ENCODE results near the gene C11orf87. TPM values are rescaled to one million over a fixed set of nuclear protein-coding genes. Genes with fewer than 3 reads are reported as not detected.

C11orf87 gene
- total and polyA plus RNA-seq, 2 of the 13 experiments (the other 11 are each of a cell fraction or from before 2014, with no cell fraction given), result not detected

DNA sequence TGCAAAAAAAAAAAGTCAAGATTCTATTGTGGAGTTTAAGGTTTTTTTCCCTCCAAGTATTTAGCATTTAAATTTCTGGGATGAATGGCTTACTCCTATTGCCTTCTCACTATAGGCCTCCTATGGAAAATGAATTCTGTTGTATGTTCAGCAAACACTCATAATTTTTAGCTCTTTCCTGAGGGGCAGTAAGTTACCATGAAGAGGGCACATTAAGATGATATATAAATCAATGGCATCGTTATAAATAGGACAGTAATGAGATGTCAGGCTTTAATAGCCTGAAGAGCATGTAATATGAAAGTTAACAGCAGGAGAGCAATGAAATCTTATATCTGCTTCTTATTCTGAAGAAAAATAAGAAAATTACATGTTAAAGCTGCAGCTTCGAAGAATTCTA, 32.9 kb downstream of the C11orf87 start:
- CTCF ChIA-PET (ENCODE audit: low intra/inter-chr PET ratio, low total read pairs), result no interaction called here
- no peaks in the 10 kb centered on the region for H3K79me2 ChIP-seq (ENCODE audit: insufficient read depth, low read length)
- H3K36me3 ChIP-seq (replicated peaks in 1 of 2; ENCODE audit: control insufficient read depth in 1 of 2, insufficient read depth in 2 of 2, low read length in 2 of 2), result no peaks in the 10 kb centered on the region
- DNase-seq (ENCODE audit: low spot score) (no peak), FAIRE-seq (no peak), ATAC-seq (no peak)
- POLR2A ChIA-PET, result no interaction called here
- intact Hi-C loops (cut with micrococcal nuclease; ENCODE audit: unreplicated experiment), result no loop called here
- no TSS peak for BruUV-seq (replicated peaks)
- no peaks in the 10 kb centered on the region for H3K27me3 ChIP-seq (ENCODE audit: control insufficient read depth in 1 of 2, insufficient read depth in 2 of 2, low read length in 2 of 2)
- no peak overlapping the region for H3K9ac ChIP-seq (ENCODE audit: insufficient read depth, low read depth, low read length)
- H3K9me3 ChIP-seq (ENCODE audit: low read length), result no peaks in the 10 kb centered on the region
- H4K20me1 ChIP-seq (ENCODE audit: insufficient read depth, low read length), result no peaks in the 10 kb centered on the region
- no peak overlapping the region for H3K4me3 ChIP-seq (replicated peaks in 1 of 3; ENCODE audit: insufficient read depth in 1 of 3, low read depth in 2 of 3, low read length in 3 of 3)
- no peak overlapping the region for H2AFZ ChIP-seq (ENCODE audit: low read length)
- WGBS (ENCODE audit: low lambda C conversion rate), result 4% methylated on average over 2 of the region's 2 CpGs
- H3K4me1 ChIP-seq (ENCODE audit: insufficient read depth, low read length), result no peaks in the 10 kb centered on the region
- no peak overlapping the region for H3K4me2 ChIP-seq (ENCODE audit: low read depth, low read length)
- in situ Hi-C loops (cut with HindIII; ENCODE audit: extremely low pct_ligation_motif_present, low pct_unique_long_range_greater_than_20kb), result no loop called here
- no peak overlapping the region for H3K27ac ChIP-seq (ENCODE audit: extremely low read length, insufficient read depth, low read length)
- TF ChIP-seq, protein P1, sequence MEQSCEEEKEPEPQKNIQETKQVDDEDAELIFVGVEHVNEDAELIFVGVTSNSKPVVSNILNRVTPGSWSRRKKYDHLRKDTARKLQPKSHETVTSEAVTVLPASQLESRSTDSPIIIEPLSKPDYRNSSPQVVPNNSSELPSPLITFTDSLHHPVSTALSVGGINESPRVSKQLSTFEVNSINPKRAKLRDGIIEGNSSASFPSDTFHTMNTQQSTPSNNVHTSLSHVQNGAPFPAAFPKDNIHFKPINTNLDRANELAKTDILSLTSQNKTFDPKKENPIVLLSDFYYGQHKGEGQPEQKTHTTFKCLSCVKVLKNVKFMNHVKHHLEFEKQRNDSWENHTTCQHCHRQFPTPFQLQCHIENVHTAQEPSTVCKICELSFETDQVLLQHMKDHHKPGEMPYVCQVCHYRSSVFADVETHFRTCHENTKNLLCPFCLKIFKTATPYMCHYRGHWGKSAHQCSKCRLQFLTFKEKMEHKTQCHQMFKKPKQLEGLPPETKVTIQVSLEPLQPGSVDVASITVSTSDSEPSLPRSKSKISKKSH (CRISPR knock-in tag; IDR thresholded peaks at IDR 0.05; ENCODE audit: borderline replicate concordance), result no peak
- TF ChIP-seq ZNF607 (CRISPR knock-in tag; IDR thresholded peaks at IDR 0.05; ENCODE audit: borderline replicate concordance) (no peak), SRY (CRISPR knock-in tag; IDR thresholded peaks at IDR 0.05) (no peak)
- TF ChIP-seq, protein P2, sequence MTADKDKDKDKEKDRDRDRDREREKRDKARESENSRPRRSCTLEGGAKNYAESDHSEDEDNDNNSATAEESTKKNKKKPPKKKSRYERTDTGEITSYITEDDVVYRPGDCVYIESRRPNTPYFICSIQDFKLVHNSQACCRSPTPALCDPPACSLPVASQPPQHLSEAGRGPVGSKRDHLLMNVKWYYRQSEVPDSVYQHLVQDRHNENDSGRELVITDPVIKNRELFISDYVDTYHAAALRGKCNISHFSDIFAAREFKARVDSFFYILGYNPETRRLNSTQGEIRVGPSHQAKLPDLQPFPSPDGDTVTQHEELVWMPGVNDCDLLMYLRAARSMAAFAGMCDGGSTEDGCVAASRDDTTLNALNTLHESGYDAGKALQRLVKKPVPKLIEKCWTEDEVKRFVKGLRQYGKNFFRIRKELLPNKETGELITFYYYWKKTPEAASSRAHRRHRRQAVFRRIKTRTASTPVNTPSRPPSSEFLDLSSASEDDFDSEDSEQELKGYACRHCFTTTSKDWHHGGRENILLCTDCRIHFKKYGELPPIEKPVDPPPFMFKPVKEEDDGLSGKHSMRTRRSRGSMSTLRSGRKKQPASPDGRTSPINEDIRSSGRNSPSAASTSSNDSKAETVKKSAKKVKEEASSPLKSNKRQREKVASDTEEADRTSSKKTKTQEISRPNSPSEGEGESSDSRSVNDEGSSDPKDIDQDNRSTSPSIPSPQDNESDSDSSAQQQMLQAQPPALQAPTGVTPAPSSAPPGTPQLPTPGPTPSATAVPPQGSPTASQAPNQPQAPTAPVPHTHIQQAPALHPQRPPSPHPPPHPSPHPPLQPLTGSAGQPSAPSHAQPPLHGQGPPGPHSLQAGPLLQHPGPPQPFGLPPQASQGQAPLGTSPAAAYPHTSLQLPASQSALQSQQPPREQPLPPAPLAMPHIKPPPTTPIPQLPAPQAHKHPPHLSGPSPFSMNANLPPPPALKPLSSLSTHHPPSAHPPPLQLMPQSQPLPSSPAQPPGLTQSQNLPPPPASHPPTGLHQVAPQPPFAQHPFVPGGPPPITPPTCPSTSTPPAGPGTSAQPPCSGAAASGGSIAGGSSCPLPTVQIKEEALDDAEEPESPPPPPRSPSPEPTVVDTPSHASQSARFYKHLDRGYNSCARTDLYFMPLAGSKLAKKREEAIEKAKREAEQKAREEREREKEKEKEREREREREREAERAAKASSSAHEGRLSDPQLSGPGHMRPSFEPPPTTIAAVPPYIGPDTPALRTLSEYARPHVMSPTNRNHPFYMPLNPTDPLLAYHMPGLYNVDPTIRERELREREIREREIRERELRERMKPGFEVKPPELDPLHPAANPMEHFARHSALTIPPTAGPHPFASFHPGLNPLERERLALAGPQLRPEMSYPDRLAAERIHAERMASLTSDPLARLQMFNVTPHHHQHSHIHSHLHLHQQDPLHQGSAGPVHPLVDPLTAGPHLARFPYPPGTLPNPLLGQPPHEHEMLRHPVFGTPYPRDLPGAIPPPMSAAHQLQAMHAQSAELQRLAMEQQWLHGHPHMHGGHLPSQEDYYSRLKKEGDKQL (CRISPR knock-in tag; IDR thresholded peaks at IDR 0.05; ENCODE audit: low read depth), result no peak
